ENCODE data around the gene CLIP3.
A peak's percentile ranks its signal among the peaks of the same experiment; 100 is the strongest.

Gene CLIP3

GRCh38 chr19:36014012-36014924 is 18.4 kb downstream of the CLIP3 start, which contains the start of gene ALKBH6:
Gene ALKBH6 (minus strand): TSS chr19:36014213. CDS start chr19:36013397, 816 bp downstream.
- peak within 1 kb of the TSS; percentile 77 for H3K27ac ChIP-seq (replicated peaks)
- H3K27me3 ChIP-seq (ENCODE audit: insufficient read depth, poor library complexity, severe bottlenecking), result no peaks in the 10 kb centered on the region
- TF ChIP-seq POLR2AphosphoS5 (IDR thresholded peaks at IDR 0.05; ENCODE audit: low read depth) (peak; percentile 69), GABPA (IDR thresholded peaks at IDR 0.05; ENCODE audit: low read depth) (peak; percentile 40; the same call in 1 of the 2 replicates), SPI1 (IDR thresholded peaks at IDR 0.05; ENCODE audit: borderline replicate concordance, low read depth) (peak; percentile 23; the same call in 1 of the 2 replicates), REST (IDR thresholded peaks at IDR 0.05; ENCODE audit: insufficient replicate concordance, low read depth) (peak; percentile 77)
- TF ChIP-seq, protein P1, sequence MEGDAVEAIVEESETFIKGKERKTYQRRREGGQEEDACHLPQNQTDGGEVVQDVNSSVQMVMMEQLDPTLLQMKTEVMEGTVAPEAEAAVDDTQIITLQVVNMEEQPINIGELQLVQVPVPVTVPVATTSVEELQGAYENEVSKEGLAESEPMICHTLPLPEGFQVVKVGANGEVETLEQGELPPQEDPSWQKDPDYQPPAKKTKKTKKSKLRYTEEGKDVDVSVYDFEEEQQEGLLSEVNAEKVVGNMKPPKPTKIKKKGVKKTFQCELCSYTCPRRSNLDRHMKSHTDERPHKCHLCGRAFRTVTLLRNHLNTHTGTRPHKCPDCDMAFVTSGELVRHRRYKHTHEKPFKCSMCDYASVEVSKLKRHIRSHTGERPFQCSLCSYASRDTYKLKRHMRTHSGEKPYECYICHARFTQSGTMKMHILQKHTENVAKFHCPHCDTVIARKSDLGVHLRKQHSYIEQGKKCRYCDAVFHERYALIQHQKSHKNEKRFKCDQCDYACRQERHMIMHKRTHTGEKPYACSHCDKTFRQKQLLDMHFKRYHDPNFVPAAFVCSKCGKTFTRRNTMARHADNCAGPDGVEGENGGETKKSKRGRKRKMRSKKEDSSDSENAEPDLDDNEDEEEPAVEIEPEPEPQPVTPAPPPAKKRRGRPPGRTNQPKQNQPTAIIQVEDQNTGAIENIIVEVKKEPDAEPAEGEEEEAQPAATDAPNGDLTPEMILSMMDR (IDR thresholded peaks at IDR 0.05; ENCODE audit: insufficient read depth, low read length), result no peak
- peak; percentile 98 to 100 for DNase-seq (ENCODE audit: low read depth in 1 of 2, low spot score in 1 of 2)
- peak within 1 kb of the TSS; percentile 86 for H3K4me3 ChIP-seq (replicated peaks; ENCODE audit: insufficient read depth, low read length)

DNA sequence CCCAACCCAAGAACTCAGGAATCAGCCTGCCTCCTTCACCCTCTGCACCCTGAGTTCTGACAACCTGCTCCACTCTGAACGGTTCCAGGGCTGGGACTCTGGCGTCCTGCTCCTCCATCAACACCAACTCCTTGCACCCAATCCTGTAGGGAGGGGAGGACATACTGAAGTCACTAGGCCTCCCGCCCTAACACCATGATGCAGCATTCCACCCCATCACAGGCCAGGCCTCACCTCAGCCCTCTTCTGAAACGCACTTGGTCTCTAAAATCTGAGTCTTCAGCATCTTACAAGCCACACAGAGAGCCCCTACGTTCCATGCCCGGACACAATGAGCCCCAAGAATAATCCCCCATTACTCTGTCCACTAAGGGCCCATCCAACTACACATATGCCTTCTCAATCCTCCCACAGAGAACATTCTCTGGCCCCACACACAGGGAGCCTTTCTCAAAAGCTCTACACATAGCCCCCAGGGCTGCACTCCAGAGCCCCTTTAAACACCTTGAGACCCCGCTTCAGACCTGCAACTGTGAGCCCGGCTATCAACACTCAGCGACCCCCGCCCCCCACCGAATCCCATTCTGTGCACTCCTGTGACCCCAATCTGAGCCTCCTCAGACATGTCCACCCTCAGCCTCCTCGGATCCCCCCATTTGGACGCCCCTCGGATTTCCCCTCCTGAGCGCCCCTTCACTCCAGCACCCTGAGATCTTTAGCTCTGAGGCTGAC is 19.2 kb downstream of the CLIP3 start:
- peak overlapping the region; percentile 86 for H3K4me3 ChIP-seq (replicated peaks; ENCODE audit: insufficient read depth, low read length)
- no peak for DNase-seq (ENCODE audit: low read depth in 1 of 2, low spot score in 1 of 2)
- H3K27ac ChIP-seq (replicated peaks), result peak overlapping the region; percentile 77
- no peaks in the 10 kb centered on the region for H3K27me3 ChIP-seq (ENCODE audit: insufficient read depth, poor library complexity, severe bottlenecking)
- TF ChIP-seq POLR2AphosphoS5 (IDR thresholded peaks at IDR 0.05; ENCODE audit: low read depth) (no peak), GABPA (IDR thresholded peaks at IDR 0.05; ENCODE audit: low read depth) (no peak)

- no peaks in the 10 kb centered on the region for H3K27me3 ChIP-seq (ENCODE audit: insufficient read depth, poor library complexity, severe bottlenecking)
- H3K4me3 ChIP-seq (replicated peaks; ENCODE audit: insufficient read depth, low read length), result no peak overlapping the region
- H3K27ac ChIP-seq (replicated peaks), result no peak overlapping the region
- DNase-seq (ENCODE audit: low read depth in 1 of 2, low spot score in 1 of 2), result no peak
- TF ChIP-seq SPI1 (IDR thresholded peaks at IDR 0.05; ENCODE audit: borderline replicate concordance, low read depth), result no peak
- TF ChIP-seq REST (IDR thresholded peaks at IDR 0.05; ENCODE audit: insufficient replicate concordance, low read depth), result no peak
- TF ChIP-seq GABPA (IDR thresholded peaks at IDR 0.05; ENCODE audit: low read depth), result no peak
- TF ChIP-seq POLR2AphosphoS5 (IDR thresholded peaks at IDR 0.05; ENCODE audit: low read depth), result no peak
- TF ChIP-seq, protein P1 (IDR thresholded peaks at IDR 0.05; ENCODE audit: insufficient read depth, low read length), result no peak
Observed at GRCh38 chr19:36010402-36010801, 22.3 kb downstream of the CLIP3 start.
